Islet precursor cell (in vitro differentiated cells): Measurements from ENCODE around the gene CFAP119.

ENCODE experiments used
- DNase-seq: peaks from one replicate; pipeline ENCODE4 v3.0.0-alpha.2; 2018

The CFAP119 gene

GRCh38 chr16:30780549-30780948, 18.7 kb upstream of the CFAP119 start:
- DNase-seq = no peak

GRCh38 chr16:30780021-30780420, 18.2 kb upstream of the CFAP119 start:
- no peak for DNase-seq

GRCh38 chr16:30779596-30779995, 17.7 kb upstream of the CFAP119 start:
- no peak for DNase-seq

GRCh38 chr16:30778549-30779244, 16.8 kb upstream of the CFAP119 start:
- no peak for DNase-seq

GRCh38 chr16:30777591-30778297, 15.9 kb upstream of the CFAP119 start:
- no peak for DNase-seq

- DNase-seq = peak; percentile 93
Observed at GRCh38 chr16:30775392-30776188, 13.7 kb upstream of the CFAP119 start.

GRCh38 chr16:30775131-30775391, 13.2 kb upstream of the CFAP119 start:
- DNase-seq = no peak

- no peak for DNase-seq
Observed at GRCh38 chr16:30774367-30775130, 12.7 kb upstream of the CFAP119 start.

- no peak for DNase-seq
Observed at GRCh38 chr16:30773826-30774225, 12.0 kb upstream of the CFAP119 start.

- no peak for DNase-seq
Observed at GRCh38 chr16:30771726-30772125, 9.9 kb upstream of the CFAP119 start.

GRCh38 chr16:30769379-30770089, 7.7 kb upstream of the CFAP119 start:
- no peak for DNase-seq

- no peak for DNase-seq
Observed at GRCh38 chr16:30768583-30769181, 6.8 kb upstream of the CFAP119 start.

GRCh38 chr16:30767767-30768465, 6.1 kb upstream of the CFAP119 start:
- DNase-seq = no peak

- no peak for DNase-seq
Observed at GRCh38 chr16:30766933-30767284, 5.0 kb upstream of the CFAP119 start.

- no peak for DNase-seq
Observed at GRCh38 chr16:30766206-30766932, 4.5 kb upstream of the CFAP119 start.

- DNase-seq = no peak
Observed at GRCh38 chr16:30764816-30765465, 3.1 kb upstream of the CFAP119 start.

GRCh38 chr16:30764086-30764485, 2.2 kb upstream of the CFAP119 start:
- no peak for DNase-seq

GRCh38 chr16:30762991-30763725, 1.3 kb upstream of the CFAP119 start:
- no peak for DNase-seq

- DNase-seq = peak; percentile 80
Observed at GRCh38 chr16:30761427-30761927, 385 bp downstream of the CFAP119 start.
